Fibroblast of gingiva (primary cell): ENCODE results near the gene TNFRSF1A.

Experiments
- DNase-seq: peaks from one replicate; pipeline ENCODE4 v3.0.0-alpha.2; 2011; ENCODE audit warnings: low read depth

TNFRSF1A gene

GRCh38 chr12:6323340-6323994 is 18.4 kb downstream of the TNFRSF1A start:
- DNase-seq = peak; percentile 95

GRCh38 chr12:6322969-6323339 is 18.9 kb downstream of the TNFRSF1A start:
- DNase-seq = no peak

GRCh38 chr12:6322352-6322751 is 19.5 kb downstream of the TNFRSF1A start:
- no peak for DNase-seq

GRCh38 chr12:6321905-6322304 is 20.0 kb downstream of the TNFRSF1A start:
- no peak for DNase-seq

- DNase-seq = no peak
Observed at GRCh38 chr12:6319446-6319845, 22.4 kb downstream of the TNFRSF1A start.

- DNase-seq = no peak
Observed at GRCh38 chr12:6318440-6318879, 23.4 kb downstream of the TNFRSF1A start.

- no peak for DNase-seq
Observed at GRCh38 chr12:6317693-6318439, 24.0 kb downstream of the TNFRSF1A start.

GRCh38 chr12:6316921-6317692 is 24.8 kb downstream of the TNFRSF1A start:
- DNase-seq = no peak

GRCh38 chr12:6315704-6316597 is 25.9 kb downstream of the TNFRSF1A start:
- DNase-seq = no peak

- DNase-seq = no peak
Observed at GRCh38 chr12:6315184-6315583, 26.7 kb downstream of the TNFRSF1A start.

GRCh38 chr12:6314776-6315175 is 27.1 kb downstream of the TNFRSF1A start:
- DNase-seq = no peak

- no peak for DNase-seq
Observed at GRCh38 chr12:6313326-6313940, 28.4 kb downstream of the TNFRSF1A start.

- DNase-seq = peak; percentile 71
Observed at GRCh38 chr12:6312529-6313325, 29.1 kb downstream of the TNFRSF1A start.

GRCh38 chr12:6311822-6312528 is 29.9 kb downstream of the TNFRSF1A start:
- no peak for DNase-seq

GRCh38 chr12:6310771-6311610 is 30.9 kb downstream of the TNFRSF1A start:
- DNase-seq = no peak

- no peak for DNase-seq
Observed at GRCh38 chr12:6307529-6307928, 34.3 kb downstream of the TNFRSF1A start.

GRCh38 chr12:6306599-6307220 is 35.2 kb downstream of the TNFRSF1A start:
- DNase-seq = no peak

- no peak for DNase-seq
Observed at GRCh38 chr12:6306151-6306550, 35.7 kb downstream of the TNFRSF1A start.

GRCh38 chr12:6303071-6303470 is 38.8 kb downstream of the TNFRSF1A start:
- DNase-seq = no peak
